Caco-2 (cell line): Measurements from ENCODE around the gene HK2. TPM values are rescaled to one million over a fixed set of nuclear protein-coding genes. Genes with fewer than 3 reads are reported as not detected.

ENCODE experiments used
- BruUV-seq: library from RNA; stranded (reverse); fragments of 400-500 nt; replicated peaks from 2 replicates; lab custom pipeline; 2021; lab: Mats Ljungman, UMichigan
- CTCF ChIA-PET: fragments of 300-600 bp; sonication (Branson Sonifier 250); formaldehyde crosslinking; loops from one replicate; lab custom pipeline; 2022; ENCODE audit warnings: antibody characterized with exemption; lab: Charles Lee
- POLR2A ChIA-PET: fragments of 300-600 bp; sonication (Branson Sonifier 250); formaldehyde crosslinking; loops from one replicate; lab custom pipeline; 2022; ENCODE audit warnings: antibody characterized with exemption; lab: Charles Lee
- DNase-seq, 2 experiments: peaks; one replicate each; pipeline versions ENCODE4 v3.0.0 to v3.0.0-alpha.2; 2020 to 2022
- H3K27me3 ChIP-seq: replicated peaks from 2 replicates; pipeline ENCODE4 v1.6.0; 2011; ENCODE audit warnings: low read length; ENCODE audit not compliant: control insufficient read depth, insufficient read depth
- H3K36me3 ChIP-seq: 2 replicates; pipeline ENCODE4 v1.5.1; 2011; ENCODE audit warnings: low read length; ENCODE audit not compliant: control insufficient read depth, insufficient read depth
- H3K4me1 ChIP-seq: fragments of 250-450 bp; sonication (Bioruptor Pico); 2 replicates; pipeline ENCODE4 v1.5.1; 2020; ENCODE audit warnings: mild to moderate bottlenecking
- H3K4me3 ChIP-seq: 2 replicates; pipeline ENCODE4 v1.5.1; 2011; ENCODE audit warnings: low read depth, mild to moderate bottlenecking, control low read depth, low read length
- H3K9me3 ChIP-seq: fragments of 250-450 bp; sonication (Bioruptor Pico); 2 replicates; pipeline ENCODE4 v1.5.1; 2020; ENCODE audit warnings: mild to moderate bottlenecking, moderate library complexity
- H3K27ac Mint-ChIP-seq: one replicate; pipeline ENCODE4 v1.8.0; 2022; ENCODE audit warnings: mixed read lengths; ENCODE audit not compliant: unreplicated experiment
- H3K27me3 Mint-ChIP-seq: one replicate; pipeline ENCODE4 v1.8.0; 2022; ENCODE audit warnings: mixed read lengths; ENCODE audit not compliant: insufficient read depth, unreplicated experiment
- H3K36me3 Mint-ChIP-seq: one replicate; pipeline ENCODE4 v1.8.0; 2022; ENCODE audit warnings: mild to moderate bottlenecking, mixed read lengths; ENCODE audit not compliant: insufficient read depth, unreplicated experiment
- H3K4me1 Mint-ChIP-seq: one replicate; pipeline ENCODE4 v1.8.0; 2022; ENCODE audit warnings: low read depth, mixed read lengths; ENCODE audit not compliant: unreplicated experiment
- H3K4me3 Mint-ChIP-seq: one replicate; pipeline ENCODE4 v1.8.0; 2022; ENCODE audit warnings: mild to moderate bottlenecking, moderate library complexity, mixed read lengths; ENCODE audit not compliant: unreplicated experiment
- H3K9me3 Mint-ChIP-seq: one replicate; pipeline ENCODE4 v1.8.0; 2022; ENCODE audit warnings: mixed read lengths; ENCODE audit not compliant: unreplicated experiment
- CTCF ChIP-seq, 2 experiments: fragments of 200-600 bp in 1 of 2; IDR thresholded peaks; 1 replicate in 1 of 2; 2 replicates in 1 of 2; pipeline versions ENCODE4 v1.5.1 to v1.8.0; 2011 to 2022; ENCODE audit warnings: antibody characterized with exemption in 1 of 2, control low read depth in 1 of 2, inconsistent platforms in 1 of 2, low read depth in 1 of 2, low read length in 1 of 2, mild to moderate bottlenecking in 1 of 2, moderate library complexity in 1 of 2; ENCODE audit not compliant: insufficient read depth in 1 of 2, severe bottlenecking in 1 of 2, unreplicated experiment in 1 of 2
- intact Hi-C: fragments of 100-400 bp; cut with micrococcal nuclease; formaldehyde crosslinking; loops from one replicate; pipeline ENCODE4 v1.10.0; 2022; ENCODE audit not compliant: unreplicated experiment
- total RNA-seq: library from RNA; stranded (reverse); gene quantifications from 2 replicates; pipeline ENCODE4 v1.2.3, GENCODE V29; 2022

Gene HK2
- total RNA-seq, 1 experiment from 2014 or later = 19.9 TPM

- Mint-ChIP-seq H3K27me3 (no peaks in the 10 kb centered on the region), H3K27ac (no peak overlapping the region), H3K4me3 (no peak overlapping the region), H3K9me3 (no peaks in the 10 kb centered on the region), H3K36me3 (peaks cover 7% of the 10 kb centered on the region), H3K4me1 (no peaks in the 10 kb centered on the region)
- CTCF ChIA-PET = interaction anchor here (0.6 to 4.1 kb wide), 4 partner anchors 38 to 159 kb away, joined by 6 to 22 read pairs (median 13); no protein-coding TSS in a partner anchor
- no TSS peak for BruUV-seq
- intact Hi-C loops = no loop called here
- no peak for DNase-seq
- no peaks in the 10 kb centered on the region for H3K9me3 ChIP-seq
- H3K4me1 ChIP-seq = no peaks in the 10 kb centered on the region
- H3K27me3 ChIP-seq = no peaks in the 10 kb centered on the region
- POLR2A ChIA-PET = interaction anchor here (0.6 kb wide), 1 partner anchor 248 kb away, joined by 4 read pairs; no protein-coding TSS in a partner anchor
- no peak for TF ChIP-seq CTCF (IDR thresholded peaks at IDR 0.05; ENCODE audit: insufficient read depth in 1 of 2, low read depth in 1 of 2, low read length in 1 of 2, severe bottlenecking in 1 of 2, unreplicated experiment in 1 of 2)
- no peak overlapping the region for H3K4me3 ChIP-seq
- H3K36me3 ChIP-seq = no peaks in the 10 kb centered on the region; the same call in none of the 2 replicates
Observed at GRCh38 chr2:74873678-74874640, 40.0 kb downstream of the HK2 start.

- CTCF ChIA-PET = interaction anchor here (0.6 to 4.1 kb wide), 7 partner anchors 40 to 186 kb away, joined by 3 to 30 read pairs (median 6); no protein-coding TSS in a partner anchor
Observed at GRCh38 chr2:74876081-74876886, 42.4 kb downstream of the HK2 start.

More at GRCh38 chr2:74876081-74876886, 42.4 kb downstream of the HK2 start:
- Mint-ChIP-seq H3K36me3 (peaks cover 7% of the 10 kb centered on the region), H3K4me1 (no peaks in the 10 kb centered on the region), H3K27ac (peak overlapping the region; percentile 74), H3K9me3 (no peaks in the 10 kb centered on the region), H3K27me3 (no peaks in the 10 kb centered on the region), H3K4me3 (no peak overlapping the region)
- TF ChIP-seq CTCF (IDR thresholded peaks at IDR 0.05; ENCODE audit: insufficient read depth in 1 of 2, low read depth in 1 of 2, low read length in 1 of 2, severe bottlenecking in 1 of 2, unreplicated experiment in 1 of 2) = peak; percentile 50 to 65
- H3K36me3 ChIP-seq = no peaks in the 10 kb centered on the region; the same call in none of the 2 replicates
- BruUV-seq = no TSS peak
- POLR2A ChIA-PET = no interaction called here
- H3K4me3 ChIP-seq = no peak overlapping the region
- DNase-seq = peak in 1 of 2 experiments; percentile 74
- H3K4me1 ChIP-seq = no peaks in the 10 kb centered on the region
- H3K9me3 ChIP-seq = no peaks in the 10 kb centered on the region
- intact Hi-C loops = loop anchor here (1.0 kb wide), 4 partner anchors 40 to 186 kb away; no protein-coding TSS in a partner anchor
- H3K27me3 ChIP-seq = no peaks in the 10 kb centered on the region
